GM23338 (cell line): Measurements from ENCODE around the gene NSD2. TPM values are rescaled to one million over a fixed set of nuclear protein-coding genes. Genes with fewer than 3 reads are reported as not detected.

ENCODE experiments used
- ATAC-seq: fragments of 200-7000 bp; cut with Tn5 transposase; 3 replicates; pipeline ENCODE4 v1.9.1; 2020
- DNase-seq: peaks from one replicate; pipeline ENCODE4 v3.0.0-alpha.2; 2015; ENCODE audit warnings: low spot score
- H2AFZ ChIP-seq: fragments of 200-600 bp; sonication (generic); 2 replicates; pipeline ENCODE4 v1.8.0; 2016; ENCODE audit warnings: antibody characterized with exemption, mild to moderate bottlenecking, moderate library complexity
- H3F3A ChIP-seq: fragments of 200-600 bp; sonication (generic); replicated peaks from 2 replicates; pipeline ENCODE4 v1.8.0; 2017; ENCODE audit warnings: antibody characterized with exemption, mixed run types, low read depth
- H3K27ac ChIP-seq: fragments of 200-600 bp; sonication (generic); 2 replicates; pipeline ENCODE4 v1.6.1; 2016; ENCODE audit warnings: low read depth
- H3K27me3 ChIP-seq: fragments of 200-600 bp; sonication (generic); 2 replicates; pipeline ENCODE4 v1.8.0; 2016; ENCODE audit warnings: mild to moderate bottlenecking, mixed run types, moderate library complexity; ENCODE audit not compliant: insufficient read depth
- H3K36me3 ChIP-seq: fragments of 200-600 bp; sonication (generic); 2 replicates; pipeline ENCODE4 v1.8.0; 2016; ENCODE audit warnings: mild to moderate bottlenecking; ENCODE audit not compliant: insufficient read depth
- H3K4me1 ChIP-seq: fragments of 200-600 bp; sonication (generic); 2 replicates; pipeline ENCODE4 v1.8.0; 2016; ENCODE audit warnings: mild to moderate bottlenecking, moderate library complexity; ENCODE audit not compliant: insufficient read depth
- H3K4me2 ChIP-seq: fragments of 200-600 bp; sonication (generic); 2 replicates; pipeline ENCODE4 v1.7.1; 2017; ENCODE audit warnings: mixed run types
- H3K4me3 ChIP-seq: fragments of 200-600 bp; sonication (generic); 2 replicates; pipeline ENCODE4 v1.6.1; 2016; ENCODE audit warnings: mixed run types
- H3K79me2 ChIP-seq: fragments of 200-600 bp; sonication (generic); replicated peaks from 2 replicates; pipeline ENCODE4 v1.8.0; 2017; ENCODE audit warnings: mild to moderate bottlenecking; ENCODE audit not compliant: insufficient read depth
- H3K9me2 ChIP-seq: fragments of 200-600 bp; sonication (generic); 2 replicates; pipeline ENCODE4 v1.8.0; 2017; ENCODE audit not compliant: insufficient read depth
- H4K20me1 ChIP-seq: fragments of 200-600 bp; sonication (generic); replicated peaks from 2 replicates; pipeline ENCODE4 v1.8.0; 2017; ENCODE audit warnings: mild to moderate bottlenecking; ENCODE audit not compliant: insufficient read depth
- H3K27ac Mint-ChIP-seq: 2 replicates; pipeline ENCODE4 v1.8.0; 2020; ENCODE audit warnings: inconsistent platforms, mild to moderate bottlenecking, moderate library complexity, mixed read lengths
- H3K27me3 Mint-ChIP-seq: 3 replicates; pipeline ENCODE4 v1.8.0; 2022; ENCODE audit warnings: low read depth, mild to moderate bottlenecking, moderate library complexity, mixed read lengths, inconsistent platforms; ENCODE audit not compliant: insufficient read depth, poor library complexity
- H3K36me3 Mint-ChIP-seq: 3 replicates; pipeline ENCODE4 v1.8.0; 2021; ENCODE audit warnings: low read depth, mild to moderate bottlenecking, inconsistent platforms, moderate library complexity, mixed read lengths
- H3K4me1 Mint-ChIP-seq: 3 replicates; pipeline ENCODE4 v1.8.0; 2020; ENCODE audit warnings: mild to moderate bottlenecking, inconsistent platforms, mixed read lengths
- H3K4me3 Mint-ChIP-seq: 3 replicates; pipeline ENCODE4 v1.8.0; 2021; ENCODE audit warnings: moderate library complexity, mild to moderate bottlenecking, inconsistent platforms, mixed read lengths
- H3K9me3 Mint-ChIP-seq: 3 replicates; pipeline ENCODE4 v1.8.0; 2020; ENCODE audit warnings: moderate library complexity, mild to moderate bottlenecking, inconsistent platforms, mixed read lengths
- CREB1 ChIP-seq: fragments of 250-450 bp; sonication (Bioruptor Pico); IDR thresholded peaks from 2 replicates; pipeline ENCODE4 v1.5.0; 2020; ENCODE audit warnings: low read depth, mild to moderate bottlenecking, moderate library complexity
- EZH2 ChIP-seq: fragments of 200-600 bp; sonication (generic); IDR thresholded peaks from one replicate; pipeline ENCODE4 v1.8.0; 2017; ENCODE audit warnings: antibody characterized with exemption, mild to moderate bottlenecking, low read depth; ENCODE audit not compliant: unreplicated experiment
- EZH2phosphoT487 ChIP-seq: fragments of 200-600 bp; sonication (generic); IDR thresholded peaks from one replicate; pipeline ENCODE4 v1.8.1; 2018; ENCODE audit warnings: antibody characterized with exemption; ENCODE audit not compliant: unreplicated experiment
- JUNB ChIP-seq: IDR thresholded peaks from one replicate; pipeline ENCODE4 v1.6.1; 2016; ENCODE audit warnings: antibody characterized with exemption; ENCODE audit not compliant: unreplicated experiment
- NANOG ChIP-seq: IDR thresholded peaks from 2 replicates; pipeline ENCODE4 v1.6.1; 2016; ENCODE audit warnings: antibody characterized with exemption, borderline replicate concordance
- POLR2AphosphoS5 ChIP-seq: IDR thresholded peaks from 2 replicates; pipeline ENCODE4 v1.6.1; 2016; ENCODE audit warnings: antibody characterized with exemption, low read depth
- STAT1 ChIP-seq: IDR thresholded peaks from one replicate; pipeline ENCODE4 v1.6.1; 2016; ENCODE audit warnings: antibody characterized with exemption; ENCODE audit not compliant: unreplicated experiment
- ZNF114 ChIP-seq: fragments of 250-450 bp; sonication (Bioruptor Pico); IDR thresholded peaks from 2 replicates; pipeline ENCODE4 v1.5.0; 2020; ENCODE audit warnings: mild to moderate bottlenecking, moderate library complexity
- ZNF331 ChIP-seq: fragments of 250-450 bp; sonication (Bioruptor Pico); IDR thresholded peaks from 2 replicates; pipeline ENCODE4 v1.5.0; 2020; ENCODE audit warnings: low read depth, mild to moderate bottlenecking, moderate library complexity
- polyA plus RNA-seq: library from polyadenylated mRNA; unstranded; fragments of >200 nt; fragmentation: Nextera tagmentation; extraction: Ambion mirVana; gene quantifications from 2 replicates; pipeline ENCODE4 v1.2.1, GENCODE V29; 2016
- total RNA-seq: library from RNA; depleted of rRNA; stranded (reverse); fragments of >200 nt; shearing (Covaris generic); gene quantifications from 2 replicates; pipeline ENCODE4 v1.2.3, GENCODE V29; 2014
- TF ChIP-seq, protein P1 (sequence below), 2 experiments: fragments of 200-600 bp in 1 of 2; sonication (generic) in 1 of 2; conservative IDR thresholded peaks; 2 replicates each; pipeline versions ENCODE4 v1.5.1 to v1.6.1; 2016 to 2017; ENCODE audit warnings: antibody characterized with exemption in 2 of 2, low read depth in 2 of 2, mild to moderate bottlenecking in 2 of 2, moderate library complexity in 1 of 2
- TF ChIP-seq, protein P2 (sequence below): IDR thresholded peaks from 2 replicates; pipeline ENCODE4 v1.6.1; 2016; ENCODE audit warnings: antibody characterized with exemption
- TF ChIP-seq, protein P3 (sequence below): fragments of 250-450 bp; sonication (Bioruptor Pico); IDR thresholded peaks from 2 replicates; pipeline ENCODE4 v1.5.0; 2020; ENCODE audit warnings: mild to moderate bottlenecking, moderate library complexity
- TF ChIP-seq, protein P4 (sequence below): IDR thresholded peaks from one replicate; pipeline ENCODE4 v1.6.1; 2018; ENCODE audit warnings: antibody characterized with exemption; ENCODE audit not compliant: unreplicated experiment

The NSD2 gene
- total and polyA plus RNA-seq, 2 experiments from 2014 or later, result 33.5 to 84.4 TPM

DNA sequence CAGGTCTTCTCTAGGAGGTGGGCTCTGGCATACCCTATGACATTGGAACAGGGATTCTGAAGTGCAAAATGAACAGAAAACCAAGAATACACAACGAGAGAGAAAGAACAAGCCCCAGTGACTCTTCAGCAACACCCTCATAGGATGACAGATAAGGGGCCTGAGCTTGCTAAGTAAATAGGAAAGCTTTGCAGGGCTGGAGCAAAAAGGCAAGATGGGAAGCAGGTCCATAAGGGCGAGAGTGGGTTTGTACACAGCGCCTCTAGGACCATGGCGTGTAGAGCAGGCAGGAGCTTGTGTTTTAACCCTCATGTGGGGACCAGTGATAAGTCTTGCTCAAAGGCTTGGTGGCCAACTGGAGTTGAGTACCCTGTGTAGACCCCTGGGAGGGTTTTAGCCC lies 91.8 kb downstream of the NSD2 start:
- Histone ChIP-seq H2AFZ (no peak overlapping the region), H3K79me2 (no peaks in the 10 kb centered on the region), H3K27ac (peak overlapping the region; percentile 69; the same call in 1 of the 2 replicates), H3K4me3 (no peak overlapping the region), H3K27me3 (no peaks in the 10 kb centered on the region), H3K4me2 (no peak overlapping the region), H3K36me3 (peaks cover 3% of the 10 kb centered on the region; the same call in 1 of the 2 replicates), H3K4me1 (no peaks in the 10 kb centered on the region), H3K9me2 (no peaks in the 10 kb centered on the region), H3F3A (peaks cover 1% of the 10 kb centered on the region; the same call in 1 of the 2 replicates), H4K20me1 (peaks cover 11% of the 10 kb centered on the region)
- Mint-ChIP-seq H3K4me3 (no peak overlapping the region), H3K36me3 (peaks cover 58% of the 10 kb centered on the region), H3K27me3 (peaks cover 3% of the 10 kb centered on the region), H3K4me1 (peaks cover 4% of the 10 kb centered on the region), H3K9me3 (no peaks in the 10 kb centered on the region), H3K27ac (no peak overlapping the region)
- DNase-seq (no peak), ATAC-seq (no peak)
- TF ChIP-seq EZH2 (no peak), EZH2phosphoT487 (no peak), JUNB (no peak), ZNF331 (CRISPR knock-in tag) (no peak), POLR2AphosphoS5 (no peak), STAT1 (no peak), NANOG (no peak), CREB1 (CRISPR knock-in tag) (no peak), ZNF114 (no peak)
- TF ChIP-seq, protein P1, sequence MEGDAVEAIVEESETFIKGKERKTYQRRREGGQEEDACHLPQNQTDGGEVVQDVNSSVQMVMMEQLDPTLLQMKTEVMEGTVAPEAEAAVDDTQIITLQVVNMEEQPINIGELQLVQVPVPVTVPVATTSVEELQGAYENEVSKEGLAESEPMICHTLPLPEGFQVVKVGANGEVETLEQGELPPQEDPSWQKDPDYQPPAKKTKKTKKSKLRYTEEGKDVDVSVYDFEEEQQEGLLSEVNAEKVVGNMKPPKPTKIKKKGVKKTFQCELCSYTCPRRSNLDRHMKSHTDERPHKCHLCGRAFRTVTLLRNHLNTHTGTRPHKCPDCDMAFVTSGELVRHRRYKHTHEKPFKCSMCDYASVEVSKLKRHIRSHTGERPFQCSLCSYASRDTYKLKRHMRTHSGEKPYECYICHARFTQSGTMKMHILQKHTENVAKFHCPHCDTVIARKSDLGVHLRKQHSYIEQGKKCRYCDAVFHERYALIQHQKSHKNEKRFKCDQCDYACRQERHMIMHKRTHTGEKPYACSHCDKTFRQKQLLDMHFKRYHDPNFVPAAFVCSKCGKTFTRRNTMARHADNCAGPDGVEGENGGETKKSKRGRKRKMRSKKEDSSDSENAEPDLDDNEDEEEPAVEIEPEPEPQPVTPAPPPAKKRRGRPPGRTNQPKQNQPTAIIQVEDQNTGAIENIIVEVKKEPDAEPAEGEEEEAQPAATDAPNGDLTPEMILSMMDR (conservative IDR thresholded peaks at IDR 0.05; ENCODE audit: low read depth in 2 of 2), result no peak
- TF ChIP-seq, protein P2, sequence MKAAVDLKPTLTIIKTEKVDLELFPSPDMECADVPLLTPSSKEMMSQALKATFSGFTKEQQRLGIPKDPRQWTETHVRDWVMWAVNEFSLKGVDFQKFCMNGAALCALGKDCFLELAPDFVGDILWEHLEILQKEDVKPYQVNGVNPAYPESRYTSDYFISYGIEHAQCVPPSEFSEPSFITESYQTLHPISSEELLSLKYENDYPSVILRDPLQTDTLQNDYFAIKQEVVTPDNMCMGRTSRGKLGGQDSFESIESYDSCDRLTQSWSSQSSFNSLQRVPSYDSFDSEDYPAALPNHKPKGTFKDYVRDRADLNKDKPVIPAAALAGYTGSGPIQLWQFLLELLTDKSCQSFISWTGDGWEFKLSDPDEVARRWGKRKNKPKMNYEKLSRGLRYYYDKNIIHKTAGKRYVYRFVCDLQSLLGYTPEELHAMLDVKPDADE, result no peak
- TF ChIP-seq, protein P3, sequence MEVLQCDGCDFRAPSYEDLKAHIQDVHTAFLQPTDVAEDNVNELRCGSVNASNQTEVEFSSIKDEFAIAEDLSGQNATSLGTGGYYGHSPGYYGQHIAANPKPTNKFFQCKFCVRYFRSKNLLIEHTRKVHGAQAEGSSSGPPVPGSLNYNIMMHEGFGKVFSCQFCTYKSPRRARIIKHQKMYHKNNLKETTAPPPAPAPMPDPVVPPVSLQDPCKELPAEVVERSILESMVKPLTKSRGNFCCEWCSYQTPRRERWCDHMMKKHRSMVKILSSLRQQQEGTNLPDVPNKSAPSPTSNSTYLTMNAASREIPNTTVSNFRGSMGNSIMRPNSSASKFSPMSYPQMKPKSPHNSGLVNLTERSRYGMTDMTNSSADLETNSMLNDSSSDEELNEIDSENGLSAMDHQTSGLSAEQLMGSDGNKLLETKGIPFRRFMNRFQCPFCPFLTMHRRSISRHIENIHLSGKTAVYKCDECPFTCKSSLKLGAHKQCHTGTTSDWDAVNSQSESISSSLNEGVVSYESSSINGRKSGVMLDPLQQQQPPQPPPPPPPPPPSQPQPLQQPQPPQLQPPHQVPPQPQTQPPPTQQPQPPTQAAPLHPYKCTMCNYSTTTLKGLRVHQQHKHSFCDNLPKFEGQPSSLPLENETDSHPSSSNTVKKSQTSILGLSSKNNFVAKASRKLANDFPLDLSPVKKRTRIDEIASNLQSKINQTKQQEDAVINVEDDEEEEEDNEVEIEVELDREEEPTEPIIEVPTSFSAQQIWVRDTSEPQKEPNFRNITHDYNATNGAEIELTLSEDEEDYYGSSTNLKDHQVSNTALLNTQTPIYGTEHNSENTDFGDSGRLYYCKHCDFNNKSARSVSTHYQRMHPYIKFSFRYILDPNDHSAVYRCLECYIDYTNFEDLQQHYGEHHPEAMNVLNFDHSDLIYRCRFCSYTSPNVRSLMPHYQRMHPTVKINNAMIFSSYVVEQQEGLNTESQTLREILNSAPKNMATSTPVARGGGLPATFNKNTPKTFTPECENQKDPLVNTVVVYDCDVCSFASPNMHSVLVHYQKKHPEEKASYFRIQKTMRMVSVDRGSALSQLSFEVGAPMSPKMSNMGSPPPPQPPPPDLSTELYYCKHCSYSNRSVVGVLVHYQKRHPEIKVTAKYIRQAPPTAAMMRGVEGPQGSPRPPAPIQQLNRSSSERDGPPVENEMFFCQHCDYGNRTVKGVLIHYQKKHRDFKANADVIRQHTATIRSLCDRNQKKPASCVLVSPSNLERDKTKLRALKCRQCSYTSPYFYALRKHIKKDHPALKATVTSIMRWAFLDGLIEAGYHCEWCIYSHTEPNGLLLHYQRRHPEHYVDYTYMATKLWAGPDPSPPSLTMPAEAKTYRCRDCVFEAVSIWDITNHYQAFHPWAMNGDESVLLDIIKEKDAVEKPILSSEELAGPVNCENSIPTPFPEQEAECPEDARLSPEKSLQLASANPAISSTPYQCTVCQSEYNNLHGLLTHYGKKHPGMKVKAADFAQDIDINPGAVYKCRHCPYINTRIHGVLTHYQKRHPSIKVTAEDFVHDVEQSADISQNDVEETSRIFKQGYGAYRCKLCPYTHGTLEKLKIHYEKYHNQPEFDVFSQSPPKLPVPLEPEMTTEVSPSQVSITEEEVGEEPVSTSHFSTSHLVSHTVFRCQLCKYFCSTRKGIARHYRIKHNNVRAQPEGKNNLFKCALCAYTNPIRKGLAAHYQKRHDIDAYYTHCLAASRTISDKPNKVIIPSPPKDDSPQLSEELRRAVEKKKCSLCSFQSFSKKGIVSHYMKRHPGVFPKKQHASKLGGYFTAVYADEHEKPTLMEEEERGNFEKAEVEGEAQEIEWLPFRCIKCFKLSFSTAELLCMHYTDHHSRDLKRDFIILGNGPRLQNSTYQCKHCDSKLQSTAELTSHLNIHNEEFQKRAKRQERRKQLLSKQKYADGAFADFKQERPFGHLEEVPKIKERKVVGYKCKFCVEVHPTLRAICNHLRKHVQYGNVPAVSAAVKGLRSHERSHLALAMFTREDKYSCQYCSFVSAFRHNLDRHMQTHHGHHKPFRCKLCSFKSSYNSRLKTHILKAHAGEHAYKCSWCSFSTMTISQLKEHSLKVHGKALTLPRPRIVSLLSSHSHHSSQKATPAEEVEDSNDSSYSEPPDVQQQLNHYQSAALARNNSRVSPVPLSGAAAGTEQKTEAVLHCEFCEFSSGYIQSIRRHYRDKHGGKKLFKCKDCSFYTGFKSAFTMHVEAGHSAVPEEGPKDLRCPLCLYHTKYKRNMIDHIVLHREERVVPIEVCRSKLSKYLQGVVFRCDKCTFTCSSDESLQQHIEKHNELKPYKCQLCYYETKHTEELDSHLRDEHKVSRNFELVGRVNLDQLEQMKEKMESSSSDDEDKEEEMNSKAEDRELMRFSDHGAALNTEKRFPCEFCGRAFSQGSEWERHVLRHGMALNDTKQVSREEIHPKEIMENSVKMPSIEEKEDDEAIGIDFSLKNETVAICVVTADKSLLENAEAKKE, result no peak
- TF ChIP-seq, protein P4, sequence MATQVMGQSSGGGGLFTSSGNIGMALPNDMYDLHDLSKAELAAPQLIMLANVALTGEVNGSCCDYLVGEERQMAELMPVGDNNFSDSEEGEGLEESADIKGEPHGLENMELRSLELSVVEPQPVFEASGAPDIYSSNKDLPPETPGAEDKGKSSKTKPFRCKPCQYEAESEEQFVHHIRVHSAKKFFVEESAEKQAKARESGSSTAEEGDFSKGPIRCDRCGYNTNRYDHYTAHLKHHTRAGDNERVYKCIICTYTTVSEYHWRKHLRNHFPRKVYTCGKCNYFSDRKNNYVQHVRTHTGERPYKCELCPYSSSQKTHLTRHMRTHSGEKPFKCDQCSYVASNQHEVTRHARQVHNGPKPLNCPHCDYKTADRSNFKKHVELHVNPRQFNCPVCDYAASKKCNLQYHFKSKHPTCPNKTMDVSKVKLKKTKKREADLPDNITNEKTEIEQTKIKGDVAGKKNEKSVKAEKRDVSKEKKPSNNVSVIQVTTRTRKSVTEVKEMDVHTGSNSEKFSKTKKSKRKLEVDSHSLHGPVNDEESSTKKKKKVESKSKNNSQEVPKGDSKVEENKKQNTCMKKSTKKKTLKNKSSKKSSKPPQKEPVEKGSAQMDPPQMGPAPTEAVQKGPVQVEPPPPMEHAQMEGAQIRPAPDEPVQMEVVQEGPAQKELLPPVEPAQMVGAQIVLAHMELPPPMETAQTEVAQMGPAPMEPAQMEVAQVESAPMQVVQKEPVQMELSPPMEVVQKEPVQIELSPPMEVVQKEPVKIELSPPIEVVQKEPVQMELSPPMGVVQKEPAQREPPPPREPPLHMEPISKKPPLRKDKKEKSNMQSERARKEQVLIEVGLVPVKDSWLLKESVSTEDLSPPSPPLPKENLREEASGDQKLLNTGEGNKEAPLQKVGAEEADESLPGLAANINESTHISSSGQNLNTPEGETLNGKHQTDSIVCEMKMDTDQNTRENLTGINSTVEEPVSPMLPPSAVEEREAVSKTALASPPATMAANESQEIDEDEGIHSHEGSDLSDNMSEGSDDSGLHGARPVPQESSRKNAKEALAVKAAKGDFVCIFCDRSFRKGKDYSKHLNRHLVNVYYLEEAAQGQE, result no peak
